ENCODE results near the gene ZNF556. TPM values are rescaled to one million over a fixed set of nuclear protein-coding genes. Genes with fewer than 3 reads are reported as not detected.
"Not testable (repeated sequence)": the region's sequence is repeated elsewhere in the genome, so short reads cannot be mapped to it uniquely, and the experiment has no call there.

ZNF556 gene
- total RNA-seq, 2 experiments from 2014 or later = not detected

- Mint-ChIP-seq H3K9me3 (peaks cover 18% of the 10 kb centered on the region), H3K4me3 (no peak overlapping the region), H3K36me3 (peaks cover 6% of the 10 kb centered on the region), H3K27ac (no peak overlapping the region), H3K4me1 (no peaks in the 10 kb centered on the region), H3K27me3 (no peaks in the 10 kb centered on the region)
- DNase-seq = no peak
These were observed 10.5 kb downstream of the ZNF556 start for GRCh38 chr19:2877398-2878331.

GRCh38 chr19:2883686-2884439, 16.7 kb downstream of the ZNF556 start:
- Mint-ChIP-seq H3K36me3 (no peaks in the 10 kb centered on the region), H3K4me1 (peaks cover 4% of the 10 kb centered on the region), H3K4me3 (no peak overlapping the region), H3K9me3 (peaks cover 4% of the 10 kb centered on the region), H3K27ac (no peak overlapping the region), H3K27me3 (no peaks in the 10 kb centered on the region)
- DNase-seq = no peak

GRCh38 chr19:2885736-2886135, 18.6 kb downstream of the ZNF556 start:
- Mint-ChIP-seq H3K4me3 (no peak overlapping the region), H3K27me3 (no peaks in the 10 kb centered on the region), H3K36me3 (peaks cover 1% of the 10 kb centered on the region), H3K9me3 (no peaks in the 10 kb centered on the region), H3K27ac (no peak overlapping the region), H3K4me1 (peaks cover 7% of the 10 kb centered on the region)
- DNase-seq = no peak

GRCh38 chr19:2887391-2887914, 20.3 kb downstream of the ZNF556 start:
- Mint-ChIP-seq H3K9me3 (peaks cover 2% of the 10 kb centered on the region), H3K27me3 (no peaks in the 10 kb centered on the region), H3K27ac (no peak overlapping the region), H3K36me3 (peaks cover 1% of the 10 kb centered on the region), H3K4me3 (no peak overlapping the region), H3K4me1 (peaks cover 9% of the 10 kb centered on the region)
- DNase-seq = no peak

DNA sequence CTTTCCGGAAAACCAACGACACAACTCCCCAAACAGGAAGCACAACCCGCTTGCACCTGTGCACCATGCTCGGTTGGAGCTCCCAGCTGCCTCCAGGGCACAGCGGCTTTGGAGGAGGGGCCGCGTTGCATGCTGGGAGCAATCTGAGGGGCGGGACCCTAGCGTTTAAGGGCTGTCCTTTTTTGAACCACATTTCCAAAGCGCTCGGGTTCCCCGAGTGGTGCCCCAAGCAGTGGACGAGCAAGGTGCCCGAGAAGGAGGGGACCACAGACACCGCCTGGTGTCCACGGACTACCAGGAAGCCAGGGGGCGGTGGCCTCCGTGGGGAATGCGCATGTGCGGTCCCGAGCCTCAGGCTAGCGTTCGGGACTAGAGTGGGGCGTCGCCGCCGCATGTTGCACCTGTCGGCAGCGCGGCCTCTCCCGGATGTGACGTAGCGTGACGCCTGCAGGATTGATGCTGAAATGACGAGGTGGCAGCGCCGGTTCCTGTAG, 21.6 kb downstream of the ZNF556 start:
- peak; percentile 68 for DNase-seq
- H3K4me1 Mint-ChIP-seq = peaks cover 9% of the 10 kb centered on the region
- peak overlapping the region; percentile 42 for H3K4me3 Mint-ChIP-seq
- peak overlapping the region; percentile 79 for H3K27ac Mint-ChIP-seq
- H3K9me3 Mint-ChIP-seq = peaks cover 2% of the 10 kb centered on the region
- H3K36me3 Mint-ChIP-seq = peaks cover 1% of the 10 kb centered on the region
- no peaks in the 10 kb centered on the region for H3K27me3 Mint-ChIP-seq

DNA sequence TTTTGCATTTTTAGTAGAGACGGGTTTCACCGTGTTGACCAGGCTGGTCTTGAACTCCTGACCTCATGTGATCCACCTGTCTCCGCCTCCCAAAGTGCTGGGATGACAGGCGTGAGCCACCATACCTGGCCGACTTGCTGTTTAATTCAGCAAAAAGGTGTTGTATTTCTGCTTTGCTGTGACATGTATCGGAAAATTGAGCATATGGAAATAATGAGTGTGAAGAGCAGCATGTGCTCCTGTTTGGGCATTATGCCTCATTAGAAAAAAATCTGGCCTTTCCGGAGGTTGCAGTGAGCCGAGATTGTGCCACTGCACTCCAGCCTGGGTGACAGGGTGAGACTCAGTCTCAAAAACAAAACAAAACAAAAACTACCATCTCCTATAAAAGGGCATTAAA, 23.4 kb downstream of the ZNF556 start:
- not testable (repeated sequence) for H3K4me1 Mint-ChIP-seq, H3K27ac Mint-ChIP-seq

DNA sequence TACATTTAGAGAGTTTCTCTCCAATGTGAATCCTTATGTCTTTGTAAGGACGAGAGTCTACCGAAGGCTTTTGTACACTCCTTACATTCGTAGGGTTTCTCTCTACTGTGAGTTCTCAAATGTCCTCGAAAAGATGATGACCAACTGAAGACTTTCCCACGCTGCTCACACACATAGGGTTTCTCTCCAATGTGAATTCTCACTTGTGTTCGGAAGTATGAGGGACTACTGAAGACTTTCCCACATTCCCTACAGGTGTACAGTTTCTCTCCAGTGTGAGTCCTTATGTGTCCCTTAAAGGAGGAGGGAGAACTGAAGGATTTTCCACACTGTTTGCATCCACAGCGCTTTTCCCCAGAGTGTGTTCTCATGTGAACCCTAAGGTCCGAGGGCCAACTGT, 29.6 kb downstream of the ZNF556 start:
- H3K27ac Mint-ChIP-seq = no peak overlapping the region
- H3K4me3 Mint-ChIP-seq = no peak overlapping the region
- peaks cover 5% of the 10 kb centered on the region for H3K36me3 Mint-ChIP-seq
- no peaks in the 10 kb centered on the region for H3K27me3 Mint-ChIP-seq
- no peak for DNase-seq
- H3K9me3 Mint-ChIP-seq = peaks cover 4% of the 10 kb centered on the region
- H3K4me1 Mint-ChIP-seq = peaks cover 2% of the 10 kb centered on the region

More for the DNA sequence above, 23.4 kb downstream of the ZNF556 start:
- not testable (repeated sequence) for H3K4me3 Mint-ChIP-seq, H3K9me3 Mint-ChIP-seq, H3K36me3 Mint-ChIP-seq, DNase-seq, H3K27me3 Mint-ChIP-seq

DNA sequence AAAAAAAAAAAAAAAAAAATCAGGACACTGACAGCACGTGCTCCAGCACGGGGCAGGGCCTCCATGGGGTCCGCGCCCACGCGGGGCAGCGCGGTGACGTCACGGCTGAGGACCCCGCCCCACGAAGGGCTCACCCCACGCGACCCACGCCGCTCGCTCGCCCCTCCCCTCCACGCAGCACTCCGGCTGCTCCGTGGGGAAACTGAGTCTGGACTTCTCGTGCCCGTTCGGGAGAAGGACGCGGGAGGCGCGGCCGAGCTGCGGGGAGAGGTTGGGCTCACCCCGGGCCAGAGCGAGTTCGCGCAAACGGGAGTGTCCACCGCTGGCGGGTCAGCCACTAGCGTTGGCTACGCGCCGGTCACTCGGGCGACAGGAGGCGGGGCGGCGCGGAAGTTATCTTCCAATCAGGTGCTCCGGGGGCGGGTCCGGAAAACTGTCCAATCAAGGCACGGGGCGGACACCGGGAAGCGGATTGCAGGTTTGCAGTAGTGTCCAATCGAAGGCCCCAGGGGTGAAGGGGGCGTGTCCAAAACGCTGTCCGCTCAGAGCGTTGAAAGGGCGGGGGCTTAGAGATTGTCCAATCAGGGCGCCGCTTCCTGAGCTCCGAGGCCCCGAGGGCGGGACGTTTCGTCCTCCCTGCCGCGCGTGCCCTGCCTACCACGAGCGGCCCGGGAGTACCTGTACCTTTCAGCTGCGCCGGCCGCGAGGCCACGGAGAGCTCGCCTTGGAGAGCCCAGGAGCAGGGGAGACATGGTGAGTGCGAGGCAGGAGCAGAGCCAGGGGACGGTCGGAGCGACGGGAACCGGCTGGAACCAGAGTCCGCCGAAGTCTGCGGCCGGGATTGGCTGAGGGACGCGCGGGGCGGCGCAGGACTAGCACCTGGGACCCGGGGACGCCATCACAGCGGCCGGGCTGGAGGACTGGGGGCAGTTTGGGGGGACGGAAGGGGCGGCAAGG, 33.4 kb downstream of the ZNF556 start, which contains the start of gene ZNF57:
Gene ZNF57, plus strand, starts transcription at position 633 of the 957 bp plus-strand sequence. Its CDS starts 118 bp downstream, at position 751.
- peak within 1 kb of the TSS; percentile 94 for H3K27ac Mint-ChIP-seq
- H3K9me3 Mint-ChIP-seq = peaks cover 4% of the 10 kb centered on the region
- peaks cover 7% of the 10 kb centered on the region for H3K36me3 Mint-ChIP-seq
- peak within 1 kb of the TSS; percentile 98 for H3K4me3 Mint-ChIP-seq
- DNase-seq = peak; percentile 98
- H3K4me1 Mint-ChIP-seq = peaks cover 18% of the 10 kb centered on the region
- no peaks in the 10 kb centered on the region for H3K27me3 Mint-ChIP-seq

GRCh38 chr19:2902590-2903218, 35.6 kb downstream of the ZNF556 start:
- peaks cover 2% of the 10 kb centered on the region for H3K9me3 Mint-ChIP-seq
- H3K4me1 Mint-ChIP-seq = peaks cover 20% of the 10 kb centered on the region
- H3K27me3 Mint-ChIP-seq = no peaks in the 10 kb centered on the region
- peaks cover 7% of the 10 kb centered on the region for H3K36me3 Mint-ChIP-seq
- H3K27ac Mint-ChIP-seq = no peak overlapping the region
- no peak for DNase-seq
- peak overlapping the region; percentile 98 for H3K4me3 Mint-ChIP-seq

GRCh38 chr19:2903326-2903725, 36.2 kb downstream of the ZNF556 start:
- not testable (repeated sequence) for H3K4me3 Mint-ChIP-seq, H3K27me3 Mint-ChIP-seq, DNase-seq, H3K36me3 Mint-ChIP-seq, H3K9me3 Mint-ChIP-seq, H3K27ac Mint-ChIP-seq
- peaks cover 20% of the 10 kb centered on the region for H3K4me1 Mint-ChIP-seq

- Mint-ChIP-seq H3K27ac (no peak overlapping the region), H3K4me3 (no peak overlapping the region), H3K27me3 (no peaks in the 10 kb centered on the region), H3K4me1 (peaks cover 25% of the 10 kb centered on the region), H3K36me3 (peaks cover 12% of the 10 kb centered on the region), H3K9me3 (no peaks in the 10 kb centered on the region)
- no peak for DNase-seq
These were observed 38.9 kb downstream of the ZNF556 start for GRCh38 chr19:2905918-2906519.

DNA sequence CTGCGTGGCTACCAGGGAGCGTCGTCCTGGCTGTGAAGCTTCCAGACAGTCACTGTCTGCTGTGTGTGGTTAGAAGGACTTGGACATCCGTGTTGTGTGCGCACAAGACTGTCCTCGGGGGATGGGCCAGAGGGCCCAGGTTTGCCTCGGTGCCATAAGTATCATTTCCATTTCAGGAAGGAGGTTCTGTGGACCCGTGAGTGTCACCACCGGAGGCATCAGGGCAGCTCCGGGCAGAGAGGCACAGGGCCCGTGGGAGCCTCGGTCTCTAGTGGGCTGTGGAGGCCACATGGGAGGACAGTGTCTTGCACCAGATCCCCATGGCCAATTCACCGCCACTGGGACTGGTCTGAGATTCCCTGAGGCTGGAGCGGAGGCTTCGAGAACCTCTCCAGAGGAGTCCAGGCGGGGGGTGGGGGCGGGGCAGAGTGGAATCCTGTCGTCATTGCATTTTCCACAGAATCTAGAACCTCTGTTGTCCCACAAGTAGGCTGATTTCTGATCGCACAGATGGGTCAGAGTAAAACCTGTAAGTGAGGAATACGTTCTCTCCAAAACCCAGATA, 39.6 kb downstream of the ZNF556 start:
- Mint-ChIP-seq H3K36me3 (peaks cover 11% of the 10 kb centered on the region), H3K27ac (no peak overlapping the region), H3K4me3 (no peak overlapping the region), H3K4me1 (peaks cover 24% of the 10 kb centered on the region), H3K9me3 (no peaks in the 10 kb centered on the region), H3K27me3 (no peaks in the 10 kb centered on the region)
- no peak for DNase-seq

DNA sequence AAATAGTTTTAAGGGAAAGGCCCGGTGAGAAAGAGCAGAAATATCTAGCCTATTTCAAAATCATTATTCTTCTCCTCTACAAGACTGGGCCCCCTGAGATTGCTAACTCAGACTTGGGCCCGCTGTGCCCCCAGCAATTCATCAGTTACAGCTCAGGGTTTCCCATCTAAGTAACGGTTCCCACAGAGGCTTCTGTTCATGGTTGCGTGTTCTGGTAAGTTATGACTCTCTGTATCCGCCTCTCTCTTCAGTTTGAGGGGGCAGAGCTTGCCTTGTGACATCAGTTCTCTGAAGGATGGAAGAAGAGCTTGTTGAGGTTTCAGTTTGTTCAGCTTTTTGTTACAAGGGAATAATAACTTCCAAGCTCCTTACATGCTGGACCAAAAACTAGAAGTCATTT, 45.2 kb downstream of the ZNF556 start:
- peaks cover 41% of the 10 kb centered on the region for H3K36me3 Mint-ChIP-seq
- H3K27ac Mint-ChIP-seq = no peak overlapping the region
- peaks cover 8% of the 10 kb centered on the region for H3K9me3 Mint-ChIP-seq
- peaks cover 14% of the 10 kb centered on the region for H3K4me1 Mint-ChIP-seq
- no peak for DNase-seq
- H3K4me3 Mint-ChIP-seq = no peak overlapping the region
- no peaks in the 10 kb centered on the region for H3K27me3 Mint-ChIP-seq

Data from activated naive CD8-positive, alpha-beta T cell treated with anti-CD3 and anti-CD28 coated beads for 36 hours (primary cell).